H9 (cell line): ENCODE results near the gene PPP4R2. TPM values are rescaled to one million over a fixed set of nuclear protein-coding genes. Genes with fewer than 3 reads are reported as not detected.

Experiments
- DNase-seq: peaks from one replicate; pipeline ENCODE4 v3.0.0-alpha.2; 2017
- H2AFZ ChIP-seq: one replicate; pipeline ENCODE4 v1.6.1; 2013; ENCODE audit warnings: mild to moderate bottlenecking, low read length, control low read depth, moderate library complexity
- H2AK5ac ChIP-seq: 2 replicates; pipeline ENCODE4 v1.6.1; 2013; ENCODE audit warnings: low read length, control low read depth, mixed read lengths; ENCODE audit not compliant: insufficient read length
- H2BK120ac ChIP-seq: one replicate; pipeline ENCODE4 v1.6.1; 2013; ENCODE audit warnings: low read depth, mild to moderate bottlenecking, low read length, control low read depth, inconsistent platforms; ENCODE audit not compliant: poor library complexity, severe bottlenecking
- H2BK12ac ChIP-seq: 2 replicates; pipeline ENCODE4 v1.6.1; 2013; ENCODE audit warnings: low read length, control low read depth, mixed read lengths, low read depth; ENCODE audit not compliant: insufficient read length
- H2BK15ac ChIP-seq: 2 replicates; pipeline ENCODE4 v1.6.1; 2013; ENCODE audit warnings: low read depth, low read length, control low read depth
- H2BK20ac ChIP-seq: one replicate; pipeline ENCODE4 v1.6.1; 2013; ENCODE audit warnings: low read depth, mild to moderate bottlenecking, low read length, control low read depth, inconsistent platforms; ENCODE audit not compliant: poor library complexity, severe bottlenecking
- H2BK5ac ChIP-seq: 2 replicates; pipeline ENCODE4 v1.6.1; 2013; ENCODE audit warnings: low read length, control low read depth, mixed read lengths; ENCODE audit not compliant: insufficient read length
- H3K14ac ChIP-seq: 2 replicates; pipeline ENCODE4 v1.6.1; 2013; ENCODE audit warnings: low read length, control low read depth; ENCODE audit not compliant: insufficient read depth
- H3K18ac ChIP-seq: 2 replicates; pipeline ENCODE4 v1.6.1; 2013; ENCODE audit warnings: low read depth, mild to moderate bottlenecking, mixed read lengths, low read length, control low read depth; ENCODE audit not compliant: insufficient read length
- H3K23ac ChIP-seq: 2 replicates; pipeline ENCODE4 v1.6.1; 2013; ENCODE audit warnings: low read length, control low read depth, mixed read lengths, low read depth; ENCODE audit not compliant: insufficient read length
- H3K23me2 ChIP-seq: 2 replicates; pipeline ENCODE4 v1.6.1; 2013; ENCODE audit warnings: low read depth, mild to moderate bottlenecking, mixed read lengths, low read length, control low read depth; ENCODE audit not compliant: insufficient read length, poor library complexity, severe bottlenecking
- H3K27ac ChIP-seq: 2 replicates; pipeline ENCODE4 v1.5.1; 2013; ENCODE audit warnings: low read length, control low read depth, mixed read lengths, low read depth; ENCODE audit not compliant: insufficient read length
- H3K27me3 ChIP-seq: 2 replicates; pipeline ENCODE4 v1.6.1; 2013; ENCODE audit warnings: low read length, control low read depth, inconsistent platforms; ENCODE audit not compliant: insufficient read depth
- H3K4ac ChIP-seq: 2 replicates; pipeline ENCODE4 v1.6.1; 2013; ENCODE audit warnings: low read depth, mild to moderate bottlenecking, control low read depth, inconsistent platforms, low read length, moderate library complexity
- H3K4me1 ChIP-seq: 2 replicates; pipeline ENCODE4 v1.6.1; 2013; ENCODE audit warnings: low read length, control low read depth, inconsistent platforms; ENCODE audit not compliant: insufficient read depth
- H3K4me2 ChIP-seq: 2 replicates; pipeline ENCODE4 v1.6.1; 2013; ENCODE audit warnings: low read length, control low read depth, mixed read lengths; ENCODE audit not compliant: insufficient read length, insufficient read depth
- H3K56ac ChIP-seq: 2 replicates; pipeline ENCODE4 v1.6.1; 2013; ENCODE audit warnings: low read depth, mild to moderate bottlenecking, mixed read lengths, low read length, control low read depth; ENCODE audit not compliant: insufficient read length
- H3K79me1 ChIP-seq: 2 replicates; pipeline ENCODE4 v1.6.1; 2013; ENCODE audit warnings: low read depth, mild to moderate bottlenecking, moderate library complexity, low read length, control low read depth, inconsistent platforms; ENCODE audit not compliant: insufficient read depth, poor library complexity, severe bottlenecking
- H3K79me2 ChIP-seq: 2 replicates; pipeline ENCODE4 v1.6.1; 2013; ENCODE audit warnings: low read length, control low read depth, inconsistent platforms; ENCODE audit not compliant: insufficient read depth
- H3K9ac ChIP-seq: 2 replicates; pipeline ENCODE4 v1.6.1; 2013; ENCODE audit warnings: low read length, control low read depth, mixed read lengths; ENCODE audit not compliant: insufficient read length; ENCODE audit errors: extremely low read depth
- H3K9me3 ChIP-seq: one replicate; pipeline ENCODE4 v1.6.1; 2013; ENCODE audit warnings: low read depth, low read length, inconsistent platforms; ENCODE audit not compliant: control insufficient read depth
- H3T11ph ChIP-seq: one replicate; pipeline ENCODE4 v1.6.1; 2013; ENCODE audit warnings: mild to moderate bottlenecking, low read length, control low read depth, inconsistent platforms
- H4K20me1 ChIP-seq: one replicate; pipeline ENCODE4 v1.6.1; 2013; ENCODE audit not compliant: control insufficient read depth, insufficient read length, insufficient read depth
- H4K5ac ChIP-seq: 2 replicates; pipeline ENCODE4 v1.6.1; 2013; ENCODE audit warnings: low read depth, mild to moderate bottlenecking, mixed read lengths, low read length, control low read depth; ENCODE audit not compliant: insufficient read length
- H4K8ac ChIP-seq: replicated peaks from 2 replicates; pipeline ENCODE4 v1.6.1; 2013; ENCODE audit warnings: low read length, control low read depth, mixed read lengths, low read depth; ENCODE audit not compliant: insufficient read length
- H4K91ac ChIP-seq: 2 replicates; pipeline ENCODE4 v1.6.1; 2013; ENCODE audit warnings: low read depth, mild to moderate bottlenecking, moderate library complexity, mixed read lengths, low read length, control low read depth; ENCODE audit not compliant: insufficient read length
- H3K27ac Mint-ChIP-seq, 3 experiments: 2 replicates in 2 of 3; 3 replicates in 1 of 3; pipeline ENCODE4 v1.8.0; 2020 to 2021; ENCODE audit warnings: mixed read lengths in 3 of 3, mild to moderate bottlenecking in 1 of 3, moderate library complexity in 1 of 3
- H3K27me3 Mint-ChIP-seq: 2 replicates; pipeline ENCODE4 v1.8.0; 2021; ENCODE audit warnings: low read depth, mild to moderate bottlenecking, moderate library complexity, mixed read lengths
- H3K36me3 Mint-ChIP-seq, 3 experiments: 2 replicates in 2 of 3; 3 replicates in 1 of 3; pipeline ENCODE4 v1.8.0; 2020 to 2021; ENCODE audit warnings: low read depth in 3 of 3, mixed read lengths in 3 of 3; ENCODE audit not compliant: insufficient read depth in 1 of 3
- H3K4me1 Mint-ChIP-seq, 2 experiments: 2 replicates each; pipeline ENCODE4 v1.8.0; 2020; ENCODE audit warnings: mixed read lengths in 2 of 2
- H3K4me3 Mint-ChIP-seq, 2 experiments: 2 replicates in 1 of 2; 3 replicates in 1 of 2; pipeline ENCODE4 v1.8.0; 2020 to 2021; ENCODE audit warnings: mild to moderate bottlenecking in 2 of 2, mixed read lengths in 2 of 2, moderate library complexity in 1 of 2
- H3K9me3 Mint-ChIP-seq, 2 experiments: 2 replicates in 1 of 2; 3 replicates in 1 of 2; pipeline ENCODE4 v1.8.0; 2020; ENCODE audit warnings: mild to moderate bottlenecking in 2 of 2, mixed read lengths in 2 of 2, moderate library complexity in 1 of 2
- CTCF ChIP-seq: fragments of 200-600 bp; sonication (generic); conservative IDR thresholded peaks from 3 replicates; pipeline ENCODE4 v1.8.0; 2021; ENCODE audit warnings: antibody characterized with exemption, mild to moderate bottlenecking
- WGBS: extraction: QIAGEN DNeasy Blood & Tissue Kit; methylation state at CpG from one replicate; pipeline ENCODE4 v1.1.7; 2013; ENCODE audit warnings: missing lambda C conversion rate, low lambda C conversion rate, mixed read lengths; ENCODE audit not compliant: insufficient read length; ENCODE audit errors: extremely low coverage; 5-methylcytosine and 5-hydroxymethylcytosine counted together
- total RNA-seq: library from RNA; stranded (reverse); gene quantifications from 2 replicates; pipeline ENCODE4 v1.2.1, GENCODE V29; 2021

Gene PPP4R2
- total RNA-seq, 1 experiment from 2014 or later: 132 TPM

GRCh38 chr3:72982609-72983366 lies 13.8 kb upstream of the PPP4R2 start:
- Histone ChIP-seq H3K56ac (no peak overlapping the region), H3K79me1 (no peaks in the 10 kb centered on the region), H3T11ph (no peak overlapping the region), H2BK15ac (no peak overlapping the region), H4K8ac (no peak overlapping the region), H3K18ac (no peak overlapping the region), H3K4me2 (no peak overlapping the region), H4K5ac (no peak overlapping the region), H2BK12ac (no peak overlapping the region), H3K23me2 (no peaks in the 10 kb centered on the region), H3K23ac (no peak overlapping the region), H2BK5ac (no peak overlapping the region), H2AFZ (no peak overlapping the region), H4K20me1 (no peaks in the 10 kb centered on the region), H3K4ac (no peak overlapping the region), H2BK120ac (no peak overlapping the region), H3K4me1 (no peaks in the 10 kb centered on the region), H3K9me3 (peaks cover 5% of the 10 kb centered on the region), H2BK20ac (no peak overlapping the region), H3K14ac (no peak overlapping the region), H2AK5ac (no peak overlapping the region), H3K79me2 (no peaks in the 10 kb centered on the region), H4K91ac (no peak overlapping the region), H3K27me3 (no peaks in the 10 kb centered on the region), H3K27ac (no peak overlapping the region), H3K9ac (no peak overlapping the region)
- peaks cover 15 to 19% of the 10 kb centered on the region in 2 experiments for H3K9me3 Mint-ChIP-seq
- no CpG with 5 or more reads among the region's 3 CpGs for WGBS
- DNase-seq: no peak
- no peak for TF ChIP-seq CTCF
- H3K27me3 Mint-ChIP-seq: no peaks in the 10 kb centered on the region; the same call in 1 of the 2 replicates
- no peaks in the 10 kb centered on the region for H3K4me1 Mint-ChIP-seq
- no peak overlapping the region for H3K4me3 Mint-ChIP-seq
- no peak overlapping the region; a peak in 1 of 7 replicates for H3K27ac Mint-ChIP-seq
- peaks cover 7 to 11% (median 8%) of the 10 kb centered on the region in 3 experiments for H3K36me3 Mint-ChIP-seq
